GM18873 (cell line): ENCODE results near the gene GRK5.

Experiments used
- ATAC-seq: cut with Tn5 transposase; IDR thresholded peaks from one replicate; pipeline ENCODE4 v1.9.1; 2021; ENCODE audit warnings: mild to moderate bottlenecking, moderate library complexity, moderate number of reproducible peaks; ENCODE audit not compliant: unreplicated experiment, low FRiP score

The GRK5 gene

GRCh38 chr10:119333146-119333792, 125.9 kb downstream of the GRK5 start:
- no peak for ATAC-seq

GRCh38 chr10:119335671-119336353, 128.4 kb downstream of the GRK5 start:
- no peak for ATAC-seq

GRCh38 chr10:119336599-119336998, 129.2 kb downstream of the GRK5 start:
- no peak for ATAC-seq

GRCh38 chr10:119337223-119337622, 129.9 kb downstream of the GRK5 start:
- ATAC-seq, result no peak

GRCh38 chr10:119337796-119338432, 130.5 kb downstream of the GRK5 start:
- no peak for ATAC-seq

GRCh38 chr10:119339109-119339508, 131.7 kb downstream of the GRK5 start:
- ATAC-seq, result no peak

- ATAC-seq, result no peak
These were observed 133.6 kb downstream of the GRK5 start for GRCh38 chr10:119340893-119341458.

GRCh38 chr10:119341459-119342301, 134.3 kb downstream of the GRK5 start:
- ATAC-seq, result no peak

GRCh38 chr10:119342335-119342734, 135.0 kb downstream of the GRK5 start:
- ATAC-seq, result no peak

- no peak for ATAC-seq
These were observed 135.7 kb downstream of the GRK5 start for GRCh38 chr10:119343011-119343601.

- no peak for ATAC-seq
These were observed 137.0 kb downstream of the GRK5 start for GRCh38 chr10:119344381-119344780.

- no peak for ATAC-seq
These were observed 138.9 kb downstream of the GRK5 start for GRCh38 chr10:119346095-119346832.

GRCh38 chr10:119347181-119347974, 140.0 kb downstream of the GRK5 start:
- no peak for ATAC-seq

- no peak for ATAC-seq
These were observed 140.7 kb downstream of the GRK5 start for GRCh38 chr10:119348106-119348505.

- no peak for ATAC-seq
These were observed 141.3 kb downstream of the GRK5 start for GRCh38 chr10:119348516-119349240.

- ATAC-seq, result no peak
These were observed 142.0 kb downstream of the GRK5 start for GRCh38 chr10:119349341-119349740.

GRCh38 chr10:119349937-119350501, 142.6 kb downstream of the GRK5 start:
- no peak for ATAC-seq
